NCI-H2029 treated with DMSO at 0.1 percent for 48 hours (cell line): ENCODE results near the gene MED12L.

ENCODE experiments used
- DNase-seq: peaks from one replicate; lab custom pipeline; 2025; lab: John Stamatoyannopoulos, UW

Gene MED12L

GRCh38 chr3:151328298-151328995 lies 243.0 kb downstream of the MED12L start:
- DNase-seq: no peak

DNA sequence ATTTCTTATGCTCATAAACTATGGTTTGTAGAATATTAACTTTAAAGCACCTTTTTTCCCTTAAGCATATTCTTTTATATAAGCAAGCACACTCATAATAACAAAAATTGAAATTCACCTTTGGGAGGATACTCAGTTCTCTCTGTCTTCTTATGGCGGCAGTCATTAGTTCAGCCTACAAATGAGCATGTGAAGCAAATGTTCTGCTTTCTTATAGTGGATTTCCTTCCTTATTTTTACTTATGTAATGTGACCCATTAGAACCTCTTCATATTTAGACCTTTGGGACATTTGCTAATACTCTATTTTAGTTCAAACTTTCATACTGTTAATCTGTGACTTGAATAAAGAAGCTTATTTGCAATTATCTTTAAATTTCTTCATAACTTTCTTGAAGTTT lies 243.9 kb downstream of the MED12L start, which contains the start of gene P2RY13:
P2RY13 (minus strand) TSS at position 187 of the 400 bp plus-strand sequence; CDS start at position 166, 21 bp downstream.
- DNase-seq: no peak

- DNase-seq: no peak
These were observed 244.9 kb downstream of the MED12L start for GRCh38 chr3:151330379-151330778.

- DNase-seq: no peak
These were observed 245.4 kb downstream of the MED12L start for GRCh38 chr3:151330899-151331298.

DNA sequence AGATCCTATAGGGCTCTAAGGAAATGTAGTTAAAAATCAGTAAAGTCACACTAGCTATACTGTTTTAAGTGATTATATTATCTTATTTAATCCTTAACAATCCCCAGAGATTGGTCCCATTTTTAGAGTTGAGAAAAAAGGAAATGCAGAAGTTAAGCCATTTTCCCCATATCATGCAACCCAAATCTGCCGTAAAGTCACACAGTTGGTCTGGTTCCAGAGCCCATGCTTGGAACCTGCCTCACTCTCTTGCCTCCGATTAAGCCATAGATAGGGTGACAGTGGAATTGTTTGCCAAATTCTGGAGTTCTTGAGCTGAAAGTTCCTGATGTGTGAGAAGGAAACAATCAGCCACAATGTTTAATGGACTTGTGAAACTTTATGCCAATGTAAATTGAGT lies 246.2 kb downstream of the MED12L start:
- DNase-seq: no peak

- DNase-seq: no peak
These were observed 260.4 kb downstream of the MED12L start for GRCh38 chr3:151345859-151346258.

DNA sequence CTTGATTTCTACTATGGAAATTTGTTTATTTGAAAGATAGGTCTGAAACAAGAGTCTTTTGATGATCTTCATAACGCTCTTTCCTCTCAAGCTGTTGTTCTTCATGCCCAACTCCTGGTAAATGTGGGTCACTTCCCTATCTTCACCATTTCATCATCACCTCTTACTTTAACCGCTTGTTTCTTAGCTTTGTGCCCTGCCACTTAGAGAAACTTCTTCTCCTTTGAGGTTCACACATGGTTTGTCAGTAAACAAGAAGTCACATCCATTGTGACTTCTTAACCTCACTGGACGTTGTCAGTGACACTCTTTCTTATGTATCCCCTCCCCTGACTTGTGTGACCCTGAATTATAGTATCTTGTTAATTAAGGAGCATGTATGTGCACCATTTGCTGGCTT lies 260.8 kb downstream of the MED12L start:
- DNase-seq: no peak

GRCh38 chr3:151347432-151347831 lies 262.0 kb downstream of the MED12L start:
- no peak for DNase-seq

- DNase-seq: no peak
These were observed 265.2 kb downstream of the MED12L start for GRCh38 chr3:151350656-151351055.

DNA sequence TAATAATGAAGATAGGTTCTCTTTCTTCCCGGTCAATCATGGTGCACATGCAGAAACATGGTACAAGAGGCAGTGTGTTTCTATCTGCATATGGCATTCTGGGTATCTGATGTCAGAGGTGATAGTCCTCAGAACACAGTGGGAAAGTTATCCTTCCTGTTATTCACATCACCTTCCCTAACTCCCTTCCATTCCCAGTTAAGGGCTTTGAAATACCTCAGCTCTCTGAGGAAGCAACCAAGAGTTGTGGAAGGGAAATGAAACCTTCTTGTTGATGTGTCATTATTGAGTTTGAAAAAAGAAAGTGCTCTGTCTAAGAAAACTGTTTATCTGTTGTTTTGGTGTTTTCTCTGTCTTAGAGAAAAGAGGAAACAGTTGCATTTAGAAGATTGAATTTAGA lies 265.8 kb downstream of the MED12L start:
- no peak for DNase-seq

GRCh38 chr3:151351648-151352047 lies 266.2 kb downstream of the MED12L start:
- DNase-seq: no peak

GRCh38 chr3:151356794-151357462 lies 271.5 kb downstream of the MED12L start:
- DNase-seq: no peak

GRCh38 chr3:151357463-151357850 lies 272.0 kb downstream of the MED12L start:
- DNase-seq: no peak

- no peak for DNase-seq
These were observed 277.3 kb downstream of the MED12L start for GRCh38 chr3:151362751-151363174.

DNA sequence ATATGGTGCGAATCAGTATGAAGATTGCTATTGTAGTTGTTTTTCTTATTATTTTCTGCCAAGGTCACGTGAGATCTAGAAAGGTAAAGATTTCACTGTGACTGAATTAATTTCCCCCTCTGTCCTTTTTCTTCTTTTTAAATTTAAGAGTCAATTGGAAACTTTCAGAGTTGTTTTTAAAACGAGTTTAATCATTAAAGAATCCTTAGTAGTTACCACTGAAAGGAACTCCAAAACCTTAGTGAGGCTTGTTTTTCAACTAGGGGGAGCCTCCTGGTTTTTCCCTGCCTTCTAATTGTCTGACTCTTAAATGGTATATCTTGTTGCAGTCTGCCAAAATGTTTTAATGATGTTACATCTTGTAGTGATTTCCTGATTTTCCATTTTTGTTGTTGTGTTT lies 281.5 kb downstream of the MED12L start:
- no peak for DNase-seq

- no peak for DNase-seq
These were observed 282.0 kb downstream of the MED12L start for GRCh38 chr3:151367448-151367847.

- DNase-seq: no peak
These were observed 286.1 kb downstream of the MED12L start for GRCh38 chr3:151371526-151371925.

GRCh38 chr3:151372063-151372820 lies 286.8 kb downstream of the MED12L start:
- DNase-seq: no peak

GRCh38 chr3:151377768-151378385 lies 292.4 kb downstream of the MED12L start:
- DNase-seq: no peak

DNA sequence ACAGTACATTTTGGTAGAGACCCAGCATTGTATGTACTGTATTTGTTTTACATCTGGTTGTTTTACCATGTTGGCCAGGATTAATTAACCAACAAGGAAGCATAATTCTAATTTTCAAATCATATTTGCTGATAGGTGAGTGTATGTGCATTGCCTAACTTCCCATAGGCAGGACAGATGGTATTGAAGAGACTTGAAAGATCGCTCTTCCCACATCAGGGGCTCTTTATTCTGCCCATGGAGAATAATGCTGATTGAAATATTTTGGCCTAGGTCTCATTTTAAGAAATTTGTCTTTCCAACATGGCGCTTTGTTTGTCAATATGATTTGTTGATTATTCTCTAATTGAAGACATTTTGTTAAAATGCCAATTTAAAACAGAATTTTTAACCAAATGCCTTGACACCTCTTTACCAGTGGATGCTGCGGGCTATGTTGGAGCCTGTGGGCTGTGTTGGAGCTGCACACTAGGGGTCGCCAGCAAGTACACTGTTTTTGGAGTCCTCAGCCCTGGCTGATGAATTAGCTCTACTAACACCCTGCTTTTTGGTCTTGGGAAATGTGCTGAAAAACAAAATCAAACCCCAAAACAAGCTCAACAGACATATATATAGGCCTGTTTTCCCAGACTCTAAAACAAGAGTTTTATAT lies 293.7 kb downstream of the MED12L start:
- DNase-seq: no peak

DNA sequence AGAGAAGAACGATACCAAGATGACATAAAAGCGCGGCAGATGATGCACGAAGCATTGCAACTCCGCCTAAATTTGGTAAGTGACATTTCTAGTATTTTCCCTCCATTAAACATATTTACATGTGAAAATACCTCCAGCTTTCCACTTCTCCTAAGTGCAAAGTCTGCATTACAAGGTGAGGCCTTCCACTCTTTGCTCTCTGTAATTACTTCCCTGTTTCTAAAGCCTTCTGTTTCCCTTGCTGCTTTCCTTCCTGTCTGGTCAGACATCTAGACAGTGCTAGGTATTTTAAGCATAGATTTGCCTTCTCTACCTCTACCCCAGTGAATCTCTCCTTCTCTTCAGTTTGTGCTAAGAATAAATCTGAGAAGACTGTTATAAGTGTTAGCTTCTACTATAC lies 297.2 kb downstream of the MED12L start:
- no peak for DNase-seq

- DNase-seq: no peak
These were observed 297.6 kb downstream of the MED12L start for GRCh38 chr3:151383111-151383510.
